RPMI7951 (cell line): ENCODE data around the gene ARF6. TPM values are rescaled to one million over a fixed set of nuclear protein-coding genes. Genes with fewer than 3 reads are reported as not detected.
"Not testable (repeated sequence)": the region's sequence is repeated elsewhere in the genome, so short reads cannot be mapped to it uniquely, and the experiment has no call there.

Experiments
- DNase-seq: peaks from one replicate; pipeline ENCODE4 v3.0.0-alpha.2; 2012; ENCODE audit warnings: low read depth
- total RNA-seq: library from RNA; depleted of rRNA; stranded (reverse); fragments of >200 nt; shearing (Covaris generic); gene quantifications from 2 replicates; pipeline ENCODE4 v1.2.3, GENCODE V29; 2014; rRNA removed

The ARF6 gene
- total RNA-seq, result 48.4 and 51.5 TPM in 2 replicates

- DNase-seq, result peak; percentile 95
Observed at GRCh38 chr14:49892636-49893308, at the start of gene ARF6. TSS of gene ARF6 (plus strand) at chr14:49893082. CDS start at chr14:49893737, 655 bp downstream.

GRCh38 chr14:49849213-49849847 is 43.6 kb upstream of the ARF6 start:
- no peak for DNase-seq

GRCh38 chr14:49851813-49852212 is 41.1 kb upstream of the ARF6 start:
- no peak for DNase-seq

- DNase-seq, result peak; percentile 83
Observed at GRCh38 chr14:49852301-49853157, 40.4 kb upstream of the ARF6 start, which contains the start of gene NEMF. TSS of gene NEMF (minus strand) at chr14:49852788. CDS start at chr14:49852753, 35 bp downstream.

- no peak for DNase-seq
Observed at GRCh38 chr14:49853158-49853477, 39.8 kb upstream of the ARF6 start.

GRCh38 chr14:49853572-49854375 is 39.1 kb upstream of the ARF6 start:
- peak; percentile 85 for DNase-seq

- DNase-seq, result no peak
Observed at GRCh38 chr14:49857427-49858003, 35.4 kb upstream of the ARF6 start.

- DNase-seq, result no peak
Observed at GRCh38 chr14:49858383-49858782, 34.5 kb upstream of the ARF6 start.

GRCh38 chr14:49860988-49861698 is 31.7 kb upstream of the ARF6 start:
- no peak for DNase-seq

GRCh38 chr14:49861699-49862088 is 31.2 kb upstream of the ARF6 start:
- DNase-seq, result peak; percentile 83

- DNase-seq, result peak; percentile 76
Observed at GRCh38 chr14:49862089-49862673, 30.7 kb upstream of the ARF6 start.

- no peak for DNase-seq
Observed at GRCh38 chr14:49863487-49864281, 29.2 kb upstream of the ARF6 start.

GRCh38 chr14:49865431-49865859 is 27.4 kb upstream of the ARF6 start:
- DNase-seq, result peak; percentile 52

- peak; percentile 97 for DNase-seq
Observed at GRCh38 chr14:49867831-49868719, 24.8 kb upstream of the ARF6 start.

GRCh38 chr14:49868720-49869114 is 24.2 kb upstream of the ARF6 start:
- no peak for DNase-seq

- DNase-seq, result no peak
Observed at GRCh38 chr14:49870908-49871307, 22.0 kb upstream of the ARF6 start.

- not testable (repeated sequence) for DNase-seq
Observed at GRCh38 chr14:49873548-49873947, 19.3 kb upstream of the ARF6 start.

GRCh38 chr14:49875640-49876198 is 17.2 kb upstream of the ARF6 start:
- DNase-seq, result no peak
